SK-N-SH (cell line): ENCODE measurements around the gene PRR12. TPM values are rescaled to one million over a fixed set of nuclear protein-coding genes. Genes with fewer than 3 reads are reported as not detected.

Source experiments
- CTCF ChIA-PET: fragments of 300-600, 350-600 bp; formaldehyde crosslinking; extraction: SDS; loops from one replicate; lab custom pipeline; 2021; lab: Yijun Ruan, JAX
- POLR2A ChIA-PET: fragments of 350-600 bp; sonication (Branson Sonifier 250); formaldehyde crosslinking; extraction: SDS; loops from one replicate; lab custom pipeline; 2020; ENCODE audit warnings: antibody characterized with exemption, inconsistent platforms; lab: Yijun Ruan, JAX
- DNase-seq: peaks from one replicate; pipeline ENCODE4 v3.0.0; 2012
- H2AFZ ChIP-seq: fragments of 200-600 bp; sonication (generic); 2 replicates; pipeline ENCODE4 v1.8.1; 2016; ENCODE audit warnings: antibody characterized with exemption, mild to moderate bottlenecking, low read depth
- H3F3A ChIP-seq: fragments of 200-600 bp; sonication (generic); replicated peaks from 2 replicates; pipeline ENCODE3; 2016; ENCODE audit warnings: antibody characterized with exemption, mild to moderate bottlenecking; ENCODE audit not compliant: insufficient read depth
- H3K27ac ChIP-seq, 2 experiments: fragments of 200-500 bp in 1 of 2; fragments of 200-600 bp in 1 of 2; sonication (Bioruptor generic) in 1 of 2; sonication (generic), shearing (Covaris generic) in 1 of 2; 2 replicates each; pipeline versions ENCODE4 v1.5.1 to v1.6.1; 2014 to 2016; ENCODE audit warnings: low read depth in 2 of 2, inconsistent platforms in 1 of 2, low read length in 1 of 2, mild to moderate bottlenecking in 1 of 2, mixed read lengths in 1 of 2
- H3K27me3 ChIP-seq: fragments of 200-600 bp; sonication (generic), shearing (Covaris generic); 2 replicates; pipeline ENCODE4 v1.6.1; 2016; ENCODE audit warnings: mixed run types; ENCODE audit not compliant: insufficient read depth
- H3K36me3 ChIP-seq, 2 experiments: fragments of 200-500 bp in 1 of 2; fragments of 200-600 bp in 1 of 2; sonication (Bioruptor generic) in 1 of 2; sonication (generic) in 1 of 2; replicated peaks in 1 of 2; 2 replicates each; pipeline versions ENCODE3 to v1.5.1; 2014 to 2016; ENCODE audit warnings: low read length in 1 of 2, mild to moderate bottlenecking in 1 of 2; ENCODE audit not compliant: insufficient read depth in 2 of 2, control insufficient read depth in 1 of 2
- H3K4me1 ChIP-seq, 2 experiments: fragments of 200-500 bp in 1 of 2; fragments of 200-600 bp in 1 of 2; sonication (Bioruptor generic) in 1 of 2; sonication (generic), shearing (Covaris generic) in 1 of 2; 2 replicates each; pipeline versions ENCODE4 v1.5.1 to v1.6.1; 2014 to 2016; ENCODE audit warnings: low read depth in 1 of 2, low read length in 1 of 2, mixed run types in 1 of 2; ENCODE audit not compliant: insufficient read depth in 2 of 2, control insufficient read depth in 1 of 2
- H3K4me2 ChIP-seq: fragments of 200-600 bp; sonication (generic), shearing (Covaris generic); 2 replicates; pipeline ENCODE4 v1.6.1; 2017; ENCODE audit warnings: mixed run types
- H3K4me3 ChIP-seq, 2 experiments: fragments of 200-500 bp in 1 of 2; fragments of 200-600 bp in 1 of 2; sonication (Bioruptor generic) in 1 of 2; sonication (generic), shearing (Covaris generic) in 1 of 2; 2 replicates each; pipeline versions ENCODE4 v1.5.1 to v1.8.1; 2014 to 2016; ENCODE audit warnings: low read depth in 2 of 2, inconsistent platforms in 1 of 2, low read length in 1 of 2, mild to moderate bottlenecking in 1 of 2, mixed read lengths in 1 of 2, moderate library complexity in 1 of 2
- H3K79me2 ChIP-seq: fragments of 200-600 bp; sonication (generic); 2 replicates; pipeline ENCODE4 v1.8.1; 2017; ENCODE audit warnings: mild to moderate bottlenecking; ENCODE audit not compliant: insufficient read depth
- H3K9ac ChIP-seq: fragments of 200-600 bp; sonication (generic); 2 replicates; pipeline ENCODE4 v1.6.1; 2017; ENCODE audit warnings: mixed run types
- H3K9me2 ChIP-seq: fragments of 200-600 bp; sonication (generic); 2 replicates; pipeline ENCODE4 v1.6.1; 2017; ENCODE audit warnings: mixed run types
- H3K9me3 ChIP-seq: fragments of 200-600 bp; sonication (generic); 2 replicates; pipeline ENCODE4 v1.6.1; 2017; ENCODE audit warnings: mixed run types, mild to moderate bottlenecking, moderate library complexity
- H4K20me1 ChIP-seq: fragments of 200-600 bp; sonication (generic); 2 replicates; pipeline ENCODE4 v1.6.1; 2017; ENCODE audit warnings: mild to moderate bottlenecking, mixed run types; ENCODE audit not compliant: insufficient read depth
- CHD2 ChIP-seq: fragments of 150-350 bp; IDR thresholded peaks from 2 replicates; pipeline ENCODE4 v1.6.1; 2018; ENCODE audit warnings: low read length; ENCODE audit not compliant: partially characterized antibody
- EZH2phosphoT487 ChIP-seq: fragments of 200-600 bp; sonication (generic); IDR thresholded peaks from 2 replicates; pipeline ENCODE4 v1.6.1; 2017; ENCODE audit warnings: low read depth, mixed run types, mild to moderate bottlenecking, antibody characterized with exemption, moderate library complexity, borderline replicate concordance
- FOSL2 ChIP-seq: IDR thresholded peaks from 2 replicates; pipeline ENCODE4 v1.4.0; 2012; ENCODE audit warnings: low read depth, mild to moderate bottlenecking, moderate library complexity, borderline replicate concordance
- FOXJ3 ChIP-seq: sonication (generic); formaldehyde crosslinking; IDR thresholded peaks from 2 replicates; pipeline ENCODE4 v1.5.1; 2020; ENCODE audit warnings: mild to moderate bottlenecking, missing genetic modification reagents
- RCOR1 ChIP-seq: fragments of 150-350 bp; IDR thresholded peaks from 2 replicates; pipeline ENCODE4 v1.6.1; 2017; ENCODE audit warnings: antibody characterized with exemption, low read length
- SIN3A ChIP-seq: IDR thresholded peaks from 2 replicates; pipeline ENCODE4 v1.6.1; 2012; ENCODE audit warnings: low read depth, mild to moderate bottlenecking, low read length, moderate library complexity, borderline replicate concordance
- SMC3 ChIP-seq: IDR thresholded peaks from 2 replicates; pipeline ENCODE4 v1.6.1; 2012; ENCODE audit warnings: low read depth, low read length, improper control_type of control experiment
- TAF1 ChIP-seq: IDR thresholded peaks from 2 replicates; pipeline ENCODE4 v1.6.1; 2012; ENCODE audit warnings: low read depth, mild to moderate bottlenecking, low read length, moderate library complexity, borderline replicate concordance
- ZBTB33 ChIP-seq: IDR thresholded peaks from 2 replicates; pipeline ENCODE4 v1.4.0; 2012; ENCODE audit warnings: low read depth, borderline replicate concordance
- WGBS: methylation state at CpG from one replicate; pipeline ENCODE4 v1.1.6; 2017; ENCODE audit warnings: low lambda C conversion rate; 5-methylcytosine and 5-hydroxymethylcytosine counted together
- polyA plus RNA-seq, 3 experiments: library from polyadenylated mRNA; depleted of rRNA; stranded (reverse); fragments of >200 nt; gene quantifications; 2 replicates each; pipeline ENCODE4 v1.2.3, GENCODE V29; 2012

PRR12 gene
- polyA plus RNA-seq, 1 of the 3 experiments (the other 2 are of a cell fraction) = 1.7 TPM

- TF ChIP-seq SMC3 = no peak
- TF ChIP-seq TAF1 = no peak
- no peak for TF ChIP-seq FOXJ3
- no peak for TF ChIP-seq FOSL2
- TF ChIP-seq RCOR1 = no peak
Measured at GRCh38 chr19:49556412-49557398, 34.3 kb upstream of the PRR12 start (continued).

DNA sequence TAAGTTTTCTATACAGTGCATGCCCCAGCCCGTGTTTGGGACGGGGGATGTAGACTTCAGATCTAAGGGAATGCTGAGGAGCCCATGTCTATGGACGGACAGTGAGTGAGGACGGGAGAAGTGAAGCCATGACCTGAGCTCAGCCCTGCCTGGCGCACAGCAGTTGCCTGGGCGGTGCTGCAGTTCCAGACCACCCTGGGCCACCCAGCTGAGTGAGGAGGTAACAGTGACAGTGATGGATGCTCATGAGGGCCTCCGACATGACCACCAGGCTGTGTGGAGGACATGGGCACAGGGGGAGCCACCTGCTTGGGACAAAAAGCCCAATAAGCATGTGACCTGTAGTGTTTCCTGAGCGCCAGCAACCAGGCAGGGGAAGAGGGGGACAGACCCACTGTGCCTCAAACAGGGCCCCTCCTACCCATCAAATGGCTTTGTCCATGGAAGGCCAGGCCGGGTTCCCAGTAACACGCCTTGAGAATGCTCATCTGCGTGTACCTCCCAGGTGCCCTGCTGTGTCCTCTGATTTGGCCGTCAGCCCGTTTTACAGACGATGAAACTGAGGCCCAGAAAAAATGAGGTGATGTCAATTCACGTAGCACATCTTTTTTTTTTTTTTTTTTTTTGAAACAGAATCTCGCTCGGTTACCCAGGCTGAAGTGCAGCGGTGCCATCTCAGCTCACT, 33.2 kb upstream of the PRR12 start:
- no peak overlapping the region for H2AFZ ChIP-seq
- H3K4me3 ChIP-seq = no peak overlapping the region
- H3K27ac ChIP-seq = no peak overlapping the region
- peaks cover 18 to 44% of the 10 kb centered on the region in 2 experiments for H3K36me3 ChIP-seq
- H3K4me2 ChIP-seq = no peak overlapping the region
- H4K20me1 ChIP-seq = 0 out of 2 replicates have a peak, but pooled peaks cover 7% of the 10 kb centered on the region
- no peaks in the 10 kb centered on the region; a peak in 1 of 4 replicates for H3K4me1 ChIP-seq
- ChIA-PET CTCF (interaction anchor here (0.8 to 6.9 kb wide), 5 partner anchors 9 to 55 kb away, joined by 3 to 79 read pairs (median 11); no protein-coding TSS in a partner anchor), POLR2A (no interaction called here)
- no peaks in the 10 kb centered on the region for H3K27me3 ChIP-seq
- 98% methylated on average over 17 of the region's 18 CpGs for WGBS
- H3K9me3 ChIP-seq = no peaks in the 10 kb centered on the region
- peaks cover 4% of the 10 kb centered on the region for H3F3A ChIP-seq
- no peak overlapping the region for H3K9ac ChIP-seq
- H3K9me2 ChIP-seq = no peaks in the 10 kb centered on the region
- DNase-seq = no peak
- no peak for TF ChIP-seq CHD2
- TF ChIP-seq EZH2phosphoT487 = no peak
- no peak for TF ChIP-seq ZBTB33
- TF ChIP-seq SIN3A = no peak
- TF ChIP-seq SMC3 = no peak
- TF ChIP-seq TAF1 = no peak
- TF ChIP-seq RCOR1 = no peak
- peaks cover 17% of the 10 kb centered on the region; the same call in 1 of the 2 replicates for H3K79me2 ChIP-seq
